Kidney epithelial cell (primary cell): ENCODE results near the gene WDPCP. TPM values are rescaled to one million over a fixed set of nuclear protein-coding genes. Genes with fewer than 3 reads are reported as not detected.
A peak's percentile ranks its signal among the peaks of the same experiment; 100 is the strongest.

Experiments
- DNase-seq: peaks from one replicate; pipeline ENCODE4 v3.0.0-alpha.2; 2010; ENCODE audit warnings: low read depth
- H3K27me3 ChIP-seq: 2 replicates; pipeline ENCODE4 v1.6.0; 2011; ENCODE audit warnings: low read length; ENCODE audit not compliant: control insufficient read depth, insufficient read depth
- H3K36me3 ChIP-seq: 2 replicates; pipeline ENCODE4 v1.5.1; 2011; ENCODE audit warnings: low read length; ENCODE audit not compliant: control insufficient read depth, insufficient read depth
- H3K4me3 ChIP-seq: 2 replicates; pipeline ENCODE4 v1.5.1; 2011; ENCODE audit warnings: low read depth, mild to moderate bottlenecking, control low read depth, low read length
- CTCF ChIP-seq: IDR thresholded peaks from 2 replicates; pipeline ENCODE4 v1.5.1; 2011; ENCODE audit warnings: mild to moderate bottlenecking, moderate library complexity, low read length, control low read depth, inconsistent platforms; ENCODE audit not compliant: insufficient read depth, poor library complexity, severe bottlenecking
- total RNA-seq: library from RNA; depleted of rRNA; stranded (reverse); fragments of >200 nt; gene quantifications from 2 replicates; pipeline ENCODE4 v1.2.3, GENCODE V29; 2015

The WDPCP gene
- total RNA-seq, 1 donor from 2014 or later, result 3.3 TPM

- DNase-seq, result no peak
- no peak overlapping the region for H3K4me3 ChIP-seq
- no peaks in the 10 kb centered on the region for H3K36me3 ChIP-seq
- no peak for TF ChIP-seq CTCF
- H3K27me3 ChIP-seq, result no peaks in the 10 kb centered on the region
These were observed 90.7 kb downstream of the WDPCP start for GRCh38 chr2:63497576-63497975.

- H3K4me3 ChIP-seq, result no peak overlapping the region
- DNase-seq, result no peak
- H3K27me3 ChIP-seq, result no peaks in the 10 kb centered on the region
- TF ChIP-seq CTCF, result no peak
- H3K36me3 ChIP-seq, result no peaks in the 10 kb centered on the region
These were observed 93.3 kb downstream of the WDPCP start for GRCh38 chr2:63494968-63495367.

GRCh38 chr2:63494100-63494499 lies 94.2 kb downstream of the WDPCP start:
- TF ChIP-seq CTCF, result no peak
- H3K36me3 ChIP-seq, result no peaks in the 10 kb centered on the region
- H3K4me3 ChIP-seq, result no peak overlapping the region
- no peak for DNase-seq
- no peaks in the 10 kb centered on the region for H3K27me3 ChIP-seq

- H3K36me3 ChIP-seq, result no peaks in the 10 kb centered on the region
- no peak overlapping the region for H3K4me3 ChIP-seq
- no peak for DNase-seq
- TF ChIP-seq CTCF, result peak; percentile 83
- H3K27me3 ChIP-seq, result no peaks in the 10 kb centered on the region
These were observed 100.1 kb downstream of the WDPCP start for GRCh38 chr2:63488118-63488713.

GRCh38 chr2:63486861-63487290 lies 101.4 kb downstream of the WDPCP start:
- H3K4me3 ChIP-seq, result no peak overlapping the region
- H3K27me3 ChIP-seq, result no peaks in the 10 kb centered on the region
- DNase-seq, result no peak
- H3K36me3 ChIP-seq, result no peaks in the 10 kb centered on the region
- TF ChIP-seq CTCF, result no peak

- TF ChIP-seq CTCF, result no peak
- H3K27me3 ChIP-seq, result no peaks in the 10 kb centered on the region
- H3K36me3 ChIP-seq, result no peaks in the 10 kb centered on the region
- no peak overlapping the region for H3K4me3 ChIP-seq
- DNase-seq, result no peak
These were observed 103.4 kb downstream of the WDPCP start for GRCh38 chr2:63484901-63485300.
